GM12892 (cell line): ENCODE data around the gene GFRAL. TPM values are rescaled to one million over a fixed set of nuclear protein-coding genes. Genes with fewer than 3 reads are reported as not detected.
"Not testable (repeated sequence)": the region's sequence is repeated elsewhere in the genome, so short reads cannot be mapped to it uniquely, and the experiment has no call there.

Experiments used
- DNase-seq: peaks from one replicate; pipeline ENCODE4 v3.0.0; 2011; ENCODE audit not compliant: insufficient read length
- FAIRE-seq: peaks from 2 replicates; lab custom pipeline; 2011; peaks lifted over from hg19 to GRCh38; lab: Jason Lieb, UNC
- POLR2A ChIP-seq: IDR thresholded peaks from 2 replicates; pipeline ENCODE4 v1.6.1; 2011; ENCODE audit warnings: low read depth, low read length, control low read depth
- POLR2AphosphoS5 ChIP-seq: IDR thresholded peaks from 2 replicates; pipeline ENCODE4 v1.6.1; 2011; ENCODE audit warnings: low read depth, low read length, control low read depth
- TAF1 ChIP-seq: IDR thresholded peaks from 2 replicates; pipeline ENCODE4 v1.6.1; 2011; ENCODE audit warnings: low read depth, mild to moderate bottlenecking, control low read depth, low read length, borderline replicate concordance
- polyA plus RNA-seq: library from polyadenylated mRNA; unstranded; fragments of >200 nt; gene quantifications from one replicate; pipeline ENCODE4 v1.2.1, GENCODE V29; 2012; ENCODE audit warnings: missing spikeins, inconsistent platforms; ENCODE audit not compliant: missing spikeins

GFRAL gene
- polyA plus RNA-seq: not detected

- TF ChIP-seq POLR2AphosphoS5 (no peak), POLR2A (no peak), TAF1 (no peak)
- DNase-seq (no peak), FAIRE-seq (no peak)
Observed at GRCh38 chr6:55327169-55327568, at the start of gene GFRAL. GFRAL (plus strand) TSS chr6:55327469; CDS start chr6:55327555, 86 bp downstream.

GRCh38 chr6:55277646-55278045 lies 49.6 kb upstream of the GFRAL start:
- FAIRE-seq (no peak), DNase-seq (no peak)
- TF ChIP-seq POLR2AphosphoS5 (no peak), POLR2A (no peak), TAF1 (no peak)

- FAIRE-seq (no peak), DNase-seq (no peak)
- TF ChIP-seq POLR2A (no peak), TAF1 (no peak), POLR2AphosphoS5 (no peak)
Observed at GRCh38 chr6:55281215-55281614, 46.1 kb upstream of the GFRAL start.

GRCh38 chr6:55282115-55282514 lies 45.2 kb upstream of the GFRAL start:
- TF ChIP-seq TAF1 (no peak), POLR2AphosphoS5 (no peak), POLR2A (no peak)
- DNase-seq: no peak
- FAIRE-seq: no peak

- no peak for TF ChIP-seq POLR2AphosphoS5
- no peak for TF ChIP-seq TAF1
- TF ChIP-seq POLR2A: no peak
- DNase-seq: no peak
- no peak for FAIRE-seq
Observed at GRCh38 chr6:55286824-55287223, 40.4 kb upstream of the GFRAL start.

GRCh38 chr6:55290736-55291135 lies 36.5 kb upstream of the GFRAL start:
- FAIRE-seq (no peak), DNase-seq (no peak)
- no peak for TF ChIP-seq POLR2A
- no peak for TF ChIP-seq POLR2AphosphoS5
- TF ChIP-seq TAF1: no peak

- DNase-seq: no peak
- FAIRE-seq: no peak
Observed at GRCh38 chr6:55293116-55293515, 34.2 kb upstream of the GFRAL start.

GRCh38 chr6:55297214-55297613 lies 30.1 kb upstream of the GFRAL start:
- DNase-seq, FAIRE-seq: not testable (repeated sequence)

More at GRCh38 chr6:55293116-55293515, 34.2 kb upstream of the GFRAL start:
- TF ChIP-seq TAF1: no peak
- no peak for TF ChIP-seq POLR2A
- no peak for TF ChIP-seq POLR2AphosphoS5

- no peak for DNase-seq
- FAIRE-seq: no peak
- no peak for TF ChIP-seq POLR2A
- TF ChIP-seq POLR2AphosphoS5: no peak
- no peak for TF ChIP-seq TAF1
Observed at GRCh38 chr6:55299286-55299985, 27.8 kb upstream of the GFRAL start.

- FAIRE-seq: no peak
- TF ChIP-seq POLR2AphosphoS5: no peak
- TF ChIP-seq TAF1: no peak
- no peak for TF ChIP-seq POLR2A
- no peak for DNase-seq
Observed at GRCh38 chr6:55304747-55305146, 22.5 kb upstream of the GFRAL start.

GRCh38 chr6:55319961-55320695 lies 7.1 kb upstream of the GFRAL start:
- no peak for FAIRE-seq
- TF ChIP-seq POLR2A (no peak), TAF1 (no peak), POLR2AphosphoS5 (no peak)
- DNase-seq: no peak

GRCh38 chr6:55320696-55321086 lies 6.6 kb upstream of the GFRAL start:
- DNase-seq: no peak
- TF ChIP-seq POLR2AphosphoS5 (no peak), POLR2A (no peak), TAF1 (no peak)
- FAIRE-seq: no peak
